HCT116 (cell line): ENCODE results near the gene JCAD. TPM values are rescaled to one million over a fixed set of nuclear protein-coding genes. Genes with fewer than 3 reads are reported as not detected.

Source experiments
- ATAC-seq: fragments of 200-7000 bp; cut with Tn5 transposase; 2 replicates; pipeline ENCODE4 v1.9.1; 2020; ENCODE audit warnings: mild to moderate bottlenecking, moderate library complexity
- BruUV-seq: library from RNA; stranded (reverse); fragments of 400-500 nt; replicated peaks from 2 replicates; lab custom pipeline; 2021; lab: Mats Ljungman, UMichigan
- CTCF ChIA-PET: fragments of 300-600 bp; sonication (Branson Sonifier 250); formaldehyde crosslinking; loops from one replicate; lab custom pipeline; 2021; ENCODE audit warnings: antibody characterized with exemption; lab: Charles Lee
- POLR2A ChIA-PET: fragments of 300-600, 350-600 bp; sonication (Branson Sonifier 250); formaldehyde crosslinking; loops from one replicate; lab custom pipeline; 2021; ENCODE audit warnings: antibody characterized with exemption; lab: Charles Lee
- RAD21 ChIA-PET, 2 experiments: fragments of 300-600 bp; sonication (Branson Sonifier 250); formaldehyde crosslinking; loops; one replicate each; lab custom pipeline; 2023; ENCODE audit warnings: low total read pairs in 2 of 2; ENCODE audit not compliant: uncharacterized antibody in 2 of 2, unreplicated experiment in 2 of 2, low non-redundant PET in 1 of 2; lab: Charles Lee
- DNase-seq: peaks from one replicate; pipeline ENCODE4 v3.0.0-alpha.2; 2010; ENCODE audit warnings: low read depth, low spot score
- H2AFZ ChIP-seq: fragments of 200-600 bp; shearing (Covaris generic), sonication (generic); 2 replicates; pipeline ENCODE4 v1.6.1; 2017; ENCODE audit warnings: low read depth, mixed run types, mixed read lengths, antibody characterized with exemption, low read length; ENCODE audit not compliant: poor library complexity, severe bottlenecking
- H3K27ac ChIP-seq: 2 replicates; pipeline ENCODE4 v1.5.1; 2012; ENCODE audit warnings: low read depth, low read length
- H3K27me3 ChIP-seq: fragments of 200-600 bp; sonication (generic); 2 replicates; pipeline ENCODE4 v1.6.1; 2016; ENCODE audit warnings: mixed run types, low read length, mixed read lengths; ENCODE audit not compliant: insufficient read depth
- H3K36me3 ChIP-seq, 2 experiments: fragments of 200-500 bp in 1 of 2; fragments of 200-600 bp in 1 of 2; sonication (Bioruptor generic) in 1 of 2; sonication (generic) in 1 of 2; 2 replicates each; pipeline versions ENCODE4 v1.5.1 to v1.6.1; 2014 to 2016; ENCODE audit warnings: low read length in 2 of 2, inconsistent platforms in 1 of 2, mixed read lengths in 1 of 2, mixed run types in 1 of 2; ENCODE audit not compliant: insufficient read depth in 2 of 2, control insufficient read depth in 1 of 2
- H3K4me1 ChIP-seq, 2 experiments: fragments of 200-600 bp in 1 of 2; sonication (generic) in 1 of 2; 2 replicates each; pipeline versions ENCODE4 v1.5.1 to v1.6.1; 2012 to 2017; ENCODE audit warnings: low read length in 2 of 2, inconsistent platforms in 1 of 2, mild to moderate bottlenecking in 1 of 2, mixed read lengths in 1 of 2, mixed run types in 1 of 2, moderate library complexity in 1 of 2; ENCODE audit not compliant: insufficient read depth in 2 of 2, control insufficient read depth in 1 of 2
- H3K4me2 ChIP-seq: fragments of 200-600 bp; sonication (generic); 2 replicates; pipeline ENCODE4 v1.6.1; 2017; ENCODE audit warnings: mixed run types, low read length, mixed read lengths
- H3K4me3 ChIP-seq, 2 experiments: fragments of 200-600 bp in 1 of 2; sonication (generic) in 1 of 2; replicated peaks in 1 of 2; 2 replicates each; pipeline ENCODE4 v1.5.1; 2011 to 2016; ENCODE audit warnings: low read length in 2 of 2, control low read depth in 1 of 2, low read depth in 1 of 2, mild to moderate bottlenecking in 1 of 2, mixed read lengths in 1 of 2, mixed run types in 1 of 2
- H3K79me2 ChIP-seq: fragments of 200-600 bp; sonication (generic); 2 replicates; pipeline ENCODE4 v1.6.1; 2017; ENCODE audit warnings: mild to moderate bottlenecking, mixed run types, low read length, moderate library complexity, mixed read lengths; ENCODE audit not compliant: insufficient read depth
- H3K9ac ChIP-seq: fragments of 200-600 bp; sonication (generic); 2 replicates; pipeline ENCODE4 v1.6.1; 2016; ENCODE audit warnings: low read length, mixed read lengths
- H3K9me2 ChIP-seq: fragments of 200-600 bp; sonication (generic), shearing (Covaris generic); 2 replicates; pipeline ENCODE4 v1.6.1; 2017; ENCODE audit warnings: mixed run types, mild to moderate bottlenecking, moderate library complexity; ENCODE audit not compliant: insufficient read depth
- H3K9me3 ChIP-seq, 2 experiments: fragments of 200-500 bp in 1 of 2; fragments of 200-600 bp in 1 of 2; sonication (Bioruptor generic) in 1 of 2; sonication (generic) in 1 of 2; 2 replicates each; pipeline ENCODE4 v1.6.1; 2014 to 2017; ENCODE audit warnings: low read length in 2 of 2, mixed read lengths in 2 of 2, inconsistent platforms in 1 of 2, low read depth in 1 of 2, mild to moderate bottlenecking in 1 of 2, mixed run types in 1 of 2, moderate library complexity in 1 of 2; ENCODE audit not compliant: control insufficient read depth in 1 of 2, insufficient read depth in 1 of 2
- H4K20me1 ChIP-seq: fragments of 200-600 bp; sonication (generic), shearing (Covaris generic); 2 replicates; pipeline ENCODE4 v1.6.1; 2017; ENCODE audit warnings: mixed run types, mild to moderate bottlenecking, moderate library complexity; ENCODE audit not compliant: insufficient read depth
- ATF3 ChIP-seq: IDR thresholded peaks from 2 replicates; pipeline ENCODE4 v1.6.1; 2012
- CBX3 ChIP-seq: IDR thresholded peaks from 2 replicates; pipeline ENCODE4 v1.6.1; 2012; ENCODE audit warnings: low read depth
- CEBPB ChIP-seq: IDR thresholded peaks from 2 replicates; pipeline ENCODE4 v1.6.1; 2012; ENCODE audit warnings: low read depth
- ELF1 ChIP-seq: IDR thresholded peaks from 2 replicates; pipeline ENCODE4 v1.6.1; 2012; ENCODE audit warnings: low read depth, borderline replicate concordance
- EZH2 ChIP-seq: fragments of 200-600 bp; sonication (generic); IDR thresholded peaks from 2 replicates; pipeline ENCODE4 v1.6.1; 2017; ENCODE audit warnings: antibody characterized with exemption, mixed run types
- FOSL1 ChIP-seq: IDR thresholded peaks from 2 replicates; pipeline ENCODE4 v1.6.1; 2012; ENCODE audit warnings: low read depth
- JUND ChIP-seq: IDR thresholded peaks from 2 replicates; pipeline ENCODE4 v1.6.1; 2012
- POLR2A ChIP-seq: IDR thresholded peaks from 2 replicates; pipeline ENCODE4 v1.7.0; 2011; ENCODE audit warnings: borderline replicate concordance; ENCODE audit not compliant: insufficient read depth, insufficient read length; ENCODE audit errors: extremely low read depth
- REST ChIP-seq: IDR thresholded peaks from 2 replicates; pipeline ENCODE4 v1.6.1; 2012; ENCODE audit warnings: low read depth
- SIN3A ChIP-seq: IDR thresholded peaks from 2 replicates; pipeline ENCODE4 v1.6.1; 2012; ENCODE audit warnings: low read depth
- SP1 ChIP-seq: IDR thresholded peaks from 2 replicates; pipeline ENCODE4 v1.6.1; 2012; ENCODE audit warnings: low read depth
- SRF ChIP-seq: IDR thresholded peaks from 2 replicates; pipeline ENCODE4 v1.6.1; 2012; ENCODE audit warnings: low read depth
- YY1 ChIP-seq: IDR thresholded peaks from 2 replicates; pipeline ENCODE4 v1.6.1; 2011; ENCODE audit warnings: low read length, low read depth, moderate library complexity, mild to moderate bottlenecking; ENCODE audit not compliant: insufficient replicate concordance; ENCODE audit errors: extremely low read depth
- ZFX ChIP-seq: fragments of 450-650 bp; IDR thresholded peaks from 2 replicates; pipeline ENCODE4 v1.6.1; 2017
- intact Hi-C: fragments of 100-400 bp; cut with micrococcal nuclease; formaldehyde crosslinking; loops from 2 replicates; pipeline ENCODE4 v1.10.0; 2022
- total RNA-seq: library from RNA; stranded (reverse); gene quantifications from one replicate; pipeline ENCODE4 v1.2.1, GENCODE V29; 2021; ENCODE audit not compliant: unreplicated experiment

The JCAD gene
- total RNA-seq, 1 experiment from 2014 or later, result 17.5 TPM

DNA sequence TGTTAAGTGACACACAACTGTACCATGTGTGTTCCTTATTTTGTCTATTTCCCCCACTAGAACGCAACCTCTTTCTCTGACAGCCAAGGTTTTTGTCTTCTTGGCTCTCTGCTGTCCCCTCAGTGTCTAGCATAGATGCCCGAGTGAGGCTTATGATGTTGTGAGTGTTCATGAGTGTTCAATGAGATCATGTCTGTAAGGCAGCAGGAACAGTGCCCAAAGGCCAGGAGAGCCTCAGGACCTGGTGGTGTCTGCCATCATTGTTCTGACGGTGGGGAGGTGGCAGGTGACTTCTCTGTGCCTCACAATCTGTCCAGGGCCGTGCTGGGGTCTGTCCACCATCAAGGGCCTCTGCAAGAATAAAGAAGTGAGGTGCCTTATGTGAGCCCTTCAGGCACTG lies 66.5 kb downstream of the JCAD start:
- Histone ChIP-seq H2AFZ (no peak overlapping the region), H4K20me1 (no peaks in the 10 kb centered on the region), H3K79me2 (no peaks in the 10 kb centered on the region), H3K9me2 (no peaks in the 10 kb centered on the region), H3K4me2 (no peak overlapping the region), H3K9me3 (no peaks in the 10 kb centered on the region), H3K27me3 (no peaks in the 10 kb centered on the region), H3K27ac (no peak overlapping the region), H3K4me1 (no peaks in the 10 kb centered on the region), H3K36me3 (no peaks in the 10 kb centered on the region), H3K9ac (no peak overlapping the region), H3K4me3 (no peak overlapping the region)
- DNase-seq (no peak), ATAC-seq (no peak)
- no TSS peak for BruUV-seq
- TF ChIP-seq JUND (no peak), CEBPB (no peak), ELF1 (no peak), POLR2A (no peak), SRF (no peak), EZH2 (no peak)
- POLR2A ChIA-PET, result no interaction called here
- intact Hi-C loops, result no loop called here
- CTCF ChIA-PET, result no interaction called here
- RAD21 ChIA-PET, result no interaction called here

DNA sequence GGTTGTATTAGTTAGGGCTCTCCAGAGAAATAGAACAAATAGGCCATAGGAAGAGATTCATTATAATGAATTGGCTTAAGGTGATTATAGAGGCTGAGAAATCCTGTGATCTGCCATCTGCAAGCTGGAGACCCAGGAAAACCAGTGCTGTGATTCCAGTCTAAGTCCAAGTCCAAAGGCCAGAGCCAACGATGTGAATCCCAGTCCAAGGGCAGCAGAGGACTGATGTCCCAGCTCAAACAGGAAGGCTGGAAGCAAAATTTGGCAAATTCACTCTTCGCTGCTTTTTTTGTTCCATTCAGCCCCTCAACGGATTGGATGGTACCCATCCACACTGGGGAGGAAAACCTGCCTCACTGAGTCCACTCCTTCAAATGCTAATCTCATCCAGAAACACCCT lies 68.0 kb downstream of the JCAD start:
- no peak overlapping the region for H3K4me3 ChIP-seq
- H3K4me1 ChIP-seq, result no peaks in the 10 kb centered on the region
- H3K9me2 ChIP-seq, result no peaks in the 10 kb centered on the region
- intact Hi-C loops, result no loop called here
- H3K79me2 ChIP-seq, result no peaks in the 10 kb centered on the region
- H3K27ac ChIP-seq, result no peak overlapping the region
- POLR2A ChIA-PET, result no interaction called here
- H3K4me2 ChIP-seq, result no peak overlapping the region
- DNase-seq (no peak), ATAC-seq (no peak)
- RAD21 ChIA-PET, result no interaction called here
- TF ChIP-seq FOSL1, result no peak
- no peak for TF ChIP-seq ZFX
- no peak for TF ChIP-seq SRF
- no peak for TF ChIP-seq YY1
- TF ChIP-seq SP1, result no peak
- TF ChIP-seq POLR2A, result no peak
- no peak for TF ChIP-seq CBX3
- no peak for TF ChIP-seq JUND
- no peak for TF ChIP-seq ATF3
- TF ChIP-seq REST, result no peak
- TF ChIP-seq EZH2, result no peak
- TF ChIP-seq SIN3A, result no peak
- no peak overlapping the region for H2AFZ ChIP-seq
- no peaks in the 10 kb centered on the region for H3K9me3 ChIP-seq
- no peaks in the 10 kb centered on the region for H3K36me3 ChIP-seq
- CTCF ChIA-PET, result no interaction called here
- H4K20me1 ChIP-seq, result no peaks in the 10 kb centered on the region
- BruUV-seq, result no TSS peak
- H3K9ac ChIP-seq, result no peak overlapping the region
- no peaks in the 10 kb centered on the region for H3K27me3 ChIP-seq
